ENCODE data around the gene ATP8A1. TPM values are rescaled to one million over a fixed set of nuclear protein-coding genes. Genes with fewer than 3 reads are reported as not detected.

Gene ATP8A1
- total RNA-seq, 1 experiment from 2014 or later, result 0.06 TPM

- DNase-seq (ENCODE audit: low read depth), result no peak
Observed at GRCh38 chr4:42627885-42628646, 28.8 kb downstream of the ATP8A1 start.

GRCh38 chr4:42626629-42627146, 30.2 kb downstream of the ATP8A1 start:
- no peak for DNase-seq (ENCODE audit: low read depth)

- DNase-seq (ENCODE audit: low read depth), result no peak
Observed at GRCh38 chr4:42625329-42625728, 31.6 kb downstream of the ATP8A1 start.

GRCh38 chr4:42624551-42624950, 32.4 kb downstream of the ATP8A1 start:
- DNase-seq (ENCODE audit: low read depth), result no peak

GRCh38 chr4:42618023-42618422, 38.9 kb downstream of the ATP8A1 start:
- no peak for DNase-seq (ENCODE audit: low read depth)

- DNase-seq (ENCODE audit: low read depth), result no peak
Observed at GRCh38 chr4:42617030-42617429, 39.9 kb downstream of the ATP8A1 start.

GRCh38 chr4:42616572-42616971, 40.3 kb downstream of the ATP8A1 start:
- DNase-seq (ENCODE audit: low read depth), result no peak

- no peak for DNase-seq (ENCODE audit: low read depth)
Observed at GRCh38 chr4:42615131-42615763, 41.7 kb downstream of the ATP8A1 start.

- no peak for DNase-seq (ENCODE audit: low read depth)
Observed at GRCh38 chr4:42612898-42613297, 44.0 kb downstream of the ATP8A1 start.

GRCh38 chr4:42610941-42611340, 46.0 kb downstream of the ATP8A1 start:
- no peak for DNase-seq (ENCODE audit: low read depth)

GRCh38 chr4:42609051-42609450, 47.9 kb downstream of the ATP8A1 start:
- DNase-seq (ENCODE audit: low read depth), result no peak

GRCh38 chr4:42608551-42608950, 48.4 kb downstream of the ATP8A1 start:
- DNase-seq (ENCODE audit: low read depth), result no peak

GRCh38 chr4:42607011-42607726, 49.7 kb downstream of the ATP8A1 start:
- DNase-seq (ENCODE audit: low read depth), result no peak

GRCh38 chr4:42605264-42605663, 51.6 kb downstream of the ATP8A1 start:
- DNase-seq (ENCODE audit: low read depth), result no peak

GRCh38 chr4:42603862-42604261, 53.0 kb downstream of the ATP8A1 start:
- no peak for DNase-seq (ENCODE audit: low read depth)

- DNase-seq (ENCODE audit: low read depth), result no peak
Observed at GRCh38 chr4:42600578-42600977, 56.3 kb downstream of the ATP8A1 start.

GRCh38 chr4:42596918-42597317, 60.0 kb downstream of the ATP8A1 start:
- DNase-seq (ENCODE audit: low read depth), result no peak

GRCh38 chr4:42594888-42595287, 62.0 kb downstream of the ATP8A1 start:
- no peak for DNase-seq (ENCODE audit: low read depth)

GRCh38 chr4:42588909-42589308, 68.0 kb downstream of the ATP8A1 start:
- no peak for DNase-seq (ENCODE audit: low read depth)

GRCh38 chr4:42586775-42587174, 70.1 kb downstream of the ATP8A1 start:
- no peak for DNase-seq (ENCODE audit: low read depth)

GRCh38 chr4:42579903-42580302, 77.0 kb downstream of the ATP8A1 start:
- no peak for DNase-seq (ENCODE audit: low read depth)

GRCh38 chr4:42578187-42578586, 78.7 kb downstream of the ATP8A1 start:
- no peak for DNase-seq (ENCODE audit: low read depth)

All from LHCN-M2 (cell line).